Measurements from ENCODE around the gene CCDC57. TPM values are rescaled to one million over a fixed set of nuclear protein-coding genes. Genes with fewer than 3 reads are reported as not detected.

CCDC57 gene
- total RNA-seq, 3 donors from 2014 or later, result 48.9 to 64.6 (median 60.5) TPM

DNA sequence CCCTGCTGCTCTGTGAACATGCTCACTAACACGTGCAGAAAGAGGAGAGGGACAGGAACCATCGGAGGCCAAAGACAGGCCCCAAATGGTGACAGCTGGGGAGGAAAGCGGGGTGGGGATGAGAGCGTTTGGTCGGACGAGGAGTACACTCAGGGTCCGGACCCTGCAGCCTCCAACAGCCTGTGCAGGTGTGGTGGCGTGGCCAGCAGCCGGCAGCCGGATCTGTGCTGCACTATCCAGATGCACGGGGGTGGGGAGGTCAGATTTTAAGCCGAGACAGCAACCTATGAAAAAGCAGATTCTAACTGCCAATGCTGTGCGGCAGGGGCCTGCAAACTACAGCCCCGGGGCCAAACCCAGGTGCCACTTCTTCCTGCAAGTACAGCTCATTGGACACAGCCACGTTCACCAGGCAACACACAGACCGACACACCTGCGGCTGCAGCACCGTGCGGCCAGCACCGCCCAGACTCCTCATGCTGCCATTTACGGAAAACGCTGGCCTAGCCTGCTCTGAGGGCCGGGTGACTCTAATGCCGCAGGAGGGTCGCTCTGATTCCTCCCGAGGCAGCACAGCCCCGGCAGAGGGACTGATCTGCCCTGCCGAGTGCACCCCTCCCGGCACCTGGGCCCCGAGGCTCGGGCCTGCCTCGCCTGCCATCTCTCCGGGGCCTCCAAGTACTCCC lies 37.4 kb upstream of the CCDC57 start:
- Mint-ChIP-seq H3K4me1 (ENCODE audit: low read depth) (peaks cover 11% of the 10 kb centered on the region), H3K4me3 (no peak overlapping the region), H3K27me3 (ENCODE audit: low read depth) (no peaks in the 10 kb centered on the region), H3K9me3 (no peaks in the 10 kb centered on the region), H3K36me3 (ENCODE audit: insufficient read depth) (peaks cover 39% of the 10 kb centered on the region)
- no peak for DNase-seq
- ATAC-seq, result no peak

DNA sequence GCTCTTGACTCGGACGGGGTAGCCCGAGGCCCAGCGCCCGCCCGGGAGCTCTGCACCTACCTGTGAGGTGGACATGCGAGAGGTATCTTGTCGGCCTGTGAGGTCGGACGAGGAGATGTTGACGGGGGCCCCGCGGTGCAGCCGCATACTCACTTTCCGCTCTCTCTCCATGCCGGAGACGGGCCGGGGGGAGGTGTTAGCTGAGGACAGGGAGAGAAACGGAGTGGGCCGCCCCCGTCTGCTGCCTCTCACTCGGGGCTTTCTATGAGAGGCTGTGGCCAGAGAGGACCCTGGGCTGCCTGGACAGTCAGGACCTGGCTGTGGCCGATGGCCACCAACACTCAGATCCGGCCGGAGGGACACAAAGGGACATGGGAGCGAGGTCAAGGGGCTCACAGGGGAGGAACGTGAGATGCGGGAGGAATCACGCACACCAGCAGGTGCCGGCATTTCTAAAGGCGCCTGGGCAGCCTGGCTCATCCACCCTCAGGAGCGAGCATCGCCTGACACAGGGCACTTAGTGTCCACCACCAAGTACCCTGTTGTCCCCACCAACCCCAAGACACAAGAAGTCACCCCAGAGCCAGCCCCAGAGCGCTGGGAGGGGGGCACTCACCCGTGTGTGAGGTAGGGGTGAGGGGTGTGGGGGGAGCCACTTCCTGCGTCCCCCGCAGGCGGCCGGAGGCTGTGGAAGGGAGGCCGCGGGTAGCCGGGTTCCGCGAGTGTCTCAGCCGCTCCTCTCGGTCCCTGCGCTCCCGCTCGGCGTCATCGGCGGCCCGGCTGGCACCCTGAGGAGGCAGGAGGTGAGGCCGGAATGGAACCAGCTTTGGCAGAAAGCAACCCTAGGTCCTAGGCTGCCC lies 36.4 kb upstream of the CCDC57 start:
- Mint-ChIP-seq H3K4me1 (ENCODE audit: low read depth) (peaks cover 13% of the 10 kb centered on the region), H3K4me3 (no peak overlapping the region), H3K36me3 (ENCODE audit: insufficient read depth) (peaks cover 46% of the 10 kb centered on the region), H3K9me3 (no peaks in the 10 kb centered on the region), H3K27me3 (ENCODE audit: low read depth) (no peaks in the 10 kb centered on the region)
- ATAC-seq (no peak), DNase-seq (no peak)

DNA sequence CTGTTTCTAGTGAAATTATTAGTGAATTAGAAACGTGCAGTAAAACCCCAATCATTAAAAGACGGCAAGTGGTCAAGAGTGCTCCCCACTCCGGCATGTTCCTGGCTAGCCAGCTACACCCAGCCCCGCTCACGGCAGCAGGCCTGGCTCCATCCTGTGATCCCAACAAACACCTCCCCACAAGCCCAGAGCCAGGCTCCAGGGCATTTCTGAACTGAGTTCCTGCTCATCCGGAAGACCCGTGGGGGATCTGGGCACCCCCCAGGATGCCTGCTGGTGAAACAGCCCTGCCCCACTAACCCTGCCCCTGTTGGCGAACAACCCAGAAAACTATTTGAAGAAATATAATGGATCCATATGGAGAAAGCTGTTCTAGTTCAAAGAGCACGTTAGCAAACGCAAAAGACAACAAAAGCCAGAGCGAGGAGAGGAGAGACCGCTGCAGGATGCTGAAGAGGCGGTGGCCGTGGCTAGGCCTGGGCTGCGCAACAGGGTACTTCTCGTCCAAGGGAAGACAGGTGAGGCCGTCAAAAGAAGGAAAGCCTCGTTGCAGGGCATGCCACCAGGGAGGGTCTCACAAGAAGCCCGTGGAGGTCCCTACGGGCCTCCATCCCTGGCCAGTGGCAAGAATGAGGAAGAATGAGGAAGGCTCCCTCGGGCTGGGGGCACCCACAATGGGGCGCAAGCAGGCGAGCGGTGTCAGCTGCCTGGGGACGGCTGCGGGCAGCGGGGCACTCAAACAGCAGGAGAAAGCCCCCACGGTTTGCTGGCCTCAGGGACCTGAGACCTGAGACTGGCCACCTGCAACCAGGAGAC lies 35.4 kb upstream of the CCDC57 start:
- Mint-ChIP-seq H3K36me3 (ENCODE audit: insufficient read depth) (peaks cover 46% of the 10 kb centered on the region), H3K4me1 (ENCODE audit: low read depth) (peaks cover 13% of the 10 kb centered on the region), H3K27me3 (ENCODE audit: low read depth) (no peaks in the 10 kb centered on the region), H3K4me3 (no peak overlapping the region), H3K9me3 (no peaks in the 10 kb centered on the region)
- DNase-seq (no peak), ATAC-seq (no peak)

DNA sequence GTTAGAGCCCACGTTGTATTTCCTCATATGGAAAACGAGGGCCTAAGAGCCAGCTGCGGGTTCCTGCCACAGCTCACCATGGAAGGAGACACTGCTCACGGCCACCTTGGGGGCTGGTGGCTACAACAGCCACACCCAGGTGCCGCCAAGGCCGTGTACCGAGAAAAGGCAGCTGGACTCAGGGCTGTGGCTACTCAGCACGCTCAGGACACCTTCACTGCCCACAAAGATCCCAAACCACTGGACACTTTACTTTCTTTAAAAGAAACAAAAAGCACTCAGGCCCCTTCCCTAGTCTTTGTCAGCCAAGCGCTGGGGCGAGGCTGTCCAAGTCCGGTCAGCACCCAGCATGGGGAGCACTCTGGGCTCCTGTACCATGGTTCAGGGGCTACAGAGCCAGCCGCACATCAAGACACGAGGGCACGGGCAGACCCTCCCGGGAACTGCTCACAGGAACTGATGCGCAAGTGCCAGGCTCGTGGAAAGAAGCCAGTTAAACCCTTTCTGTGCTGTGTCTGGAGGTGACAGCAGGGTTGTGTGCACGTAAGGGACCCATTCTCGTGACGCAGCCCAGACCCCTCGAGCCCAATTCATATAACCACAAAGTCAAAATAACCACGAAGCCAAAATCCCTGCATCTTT lies 34.7 kb upstream of the CCDC57 start:
- DNase-seq (no peak), ATAC-seq (no peak)
- Mint-ChIP-seq H3K4me3 (no peak overlapping the region), H3K36me3 (ENCODE audit: insufficient read depth) (peaks cover 42% of the 10 kb centered on the region), H3K4me1 (ENCODE audit: low read depth) (peaks cover 18% of the 10 kb centered on the region), H3K27me3 (ENCODE audit: low read depth) (no peaks in the 10 kb centered on the region), H3K9me3 (no peaks in the 10 kb centered on the region)

DNA sequence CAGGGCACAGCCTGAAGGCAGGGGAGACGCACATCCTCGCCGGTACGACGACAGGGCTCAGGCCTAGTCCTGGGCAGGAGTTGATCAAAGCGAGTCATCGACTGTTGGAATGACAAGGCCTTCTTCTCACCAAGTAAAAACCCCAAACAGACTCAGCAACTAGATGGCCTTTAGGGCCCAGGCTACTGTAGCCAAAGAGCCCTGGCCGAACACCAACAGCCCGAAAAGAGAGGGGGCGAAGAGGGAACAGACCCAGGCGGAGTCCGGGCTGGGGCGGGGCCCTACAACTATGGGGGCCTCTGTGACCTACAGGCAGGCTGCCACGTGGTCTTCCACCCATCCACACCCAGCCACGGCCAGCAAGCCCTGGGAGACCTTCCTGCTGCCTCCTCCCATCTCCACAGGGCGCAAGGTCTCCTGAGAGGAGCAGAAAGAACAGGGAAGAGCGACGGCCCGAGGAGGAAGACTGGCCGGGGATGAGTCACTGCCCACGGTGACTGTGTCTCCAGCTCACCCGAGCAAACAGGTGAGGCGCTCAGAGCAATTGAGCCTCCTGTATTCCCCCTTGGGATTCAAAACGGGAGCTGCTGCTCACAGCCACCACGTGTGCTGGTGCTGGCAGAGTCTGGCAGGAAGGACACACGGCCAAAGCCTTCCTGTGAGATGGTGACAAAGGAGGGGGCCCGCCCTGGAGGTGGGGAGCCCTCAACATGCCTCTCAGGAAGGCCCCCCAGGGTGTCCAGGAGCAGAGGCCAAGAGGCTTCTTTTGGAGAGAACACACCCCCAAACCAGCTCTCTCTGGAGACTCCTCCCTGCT lies 33.9 kb upstream of the CCDC57 start:
- H3K4me1 Mint-ChIP-seq (ENCODE audit: low read depth), result peaks cover 20% of the 10 kb centered on the region

DNA sequence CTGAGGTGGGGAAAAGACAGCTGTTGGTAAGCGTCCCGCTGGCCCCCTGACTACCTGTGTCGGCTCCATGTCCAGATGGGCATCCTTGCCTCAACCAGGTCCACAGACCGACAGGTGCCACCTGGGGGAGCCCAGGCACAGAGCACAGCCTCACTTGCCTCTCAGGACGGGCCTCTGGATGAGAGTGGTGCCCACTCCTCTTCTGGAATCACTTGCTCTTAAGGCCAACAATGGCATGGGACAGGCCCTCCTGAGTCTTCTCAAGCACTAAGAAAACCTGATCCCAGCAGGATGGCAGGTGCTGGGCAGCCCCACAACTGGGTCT lies 33.4 kb upstream of the CCDC57 start:
- ATAC-seq (no peak), DNase-seq (no peak)
- no peaks in the 10 kb centered on the region for H3K27me3 Mint-ChIP-seq (ENCODE audit: low read depth)
- H3K4me1 Mint-ChIP-seq (ENCODE audit: low read depth), result peaks cover 26% of the 10 kb centered on the region
- H3K9me3 Mint-ChIP-seq, result no peaks in the 10 kb centered on the region
- H3K4me3 Mint-ChIP-seq, result no peak overlapping the region
- peaks cover 34% of the 10 kb centered on the region for H3K36me3 Mint-ChIP-seq (ENCODE audit: insufficient read depth)

More for the DNA sequence above, 33.9 kb upstream of the CCDC57 start:
- H3K9me3 Mint-ChIP-seq, result no peaks in the 10 kb centered on the region
- H3K36me3 Mint-ChIP-seq (ENCODE audit: insufficient read depth), result peaks cover 37% of the 10 kb centered on the region
- no peak for DNase-seq
- no peaks in the 10 kb centered on the region for H3K27me3 Mint-ChIP-seq (ENCODE audit: low read depth)
- ATAC-seq, result no peak
- no peak overlapping the region for H3K4me3 Mint-ChIP-seq

DNA sequence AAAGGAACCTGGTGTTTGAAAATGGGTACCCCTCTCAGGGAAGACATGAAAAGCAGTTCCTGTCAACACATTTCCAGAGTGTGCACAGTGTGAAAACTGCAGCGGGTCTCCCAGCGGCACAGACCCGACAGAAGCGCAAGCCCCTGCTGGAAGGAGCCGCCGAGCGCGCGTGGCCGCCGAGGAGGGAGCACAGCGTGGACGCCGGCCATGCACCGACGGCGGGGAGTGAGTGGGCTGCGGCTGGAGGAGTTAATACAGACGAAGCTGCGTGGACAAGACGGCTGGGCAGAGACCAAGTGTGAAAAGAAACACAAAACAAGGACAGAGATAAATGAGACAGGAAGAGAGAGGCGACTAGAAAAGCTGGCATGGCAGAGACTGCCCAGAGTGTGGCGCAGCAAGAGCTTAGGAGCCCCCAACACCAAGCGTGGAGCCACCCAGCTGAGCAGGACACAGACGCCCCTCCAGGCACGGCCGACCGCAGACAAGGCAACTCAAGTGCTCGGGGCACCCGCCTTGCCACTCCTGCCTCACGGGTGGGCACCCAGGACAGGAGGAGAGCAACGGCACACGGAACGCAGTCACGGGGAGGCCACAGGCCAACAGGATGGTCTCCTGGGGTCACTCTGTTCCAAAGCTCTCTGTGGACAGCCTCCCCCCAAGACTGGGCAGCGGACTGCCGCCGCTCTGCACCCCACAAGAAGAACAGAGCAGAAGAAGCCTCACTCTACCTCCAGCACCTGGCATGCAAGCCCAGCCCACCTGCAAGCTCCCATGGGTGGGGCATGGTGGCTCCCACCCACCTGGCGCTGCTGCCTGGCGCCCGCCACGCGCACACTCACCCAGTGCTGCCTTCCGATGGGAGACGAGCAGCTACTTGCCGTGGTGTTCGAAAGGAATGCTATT lies 32.7 kb upstream of the CCDC57 start:
- ATAC-seq (no peak), DNase-seq (no peak)
- H3K27me3 Mint-ChIP-seq (ENCODE audit: low read depth), result no peaks in the 10 kb centered on the region
- H3K9me3 Mint-ChIP-seq, result no peaks in the 10 kb centered on the region
- H3K36me3 Mint-ChIP-seq (ENCODE audit: insufficient read depth), result peaks cover 33% of the 10 kb centered on the region
- H3K4me3 Mint-ChIP-seq, result no peak overlapping the region
- H3K4me1 Mint-ChIP-seq (ENCODE audit: low read depth), result peaks cover 32% of the 10 kb centered on the region

DNA sequence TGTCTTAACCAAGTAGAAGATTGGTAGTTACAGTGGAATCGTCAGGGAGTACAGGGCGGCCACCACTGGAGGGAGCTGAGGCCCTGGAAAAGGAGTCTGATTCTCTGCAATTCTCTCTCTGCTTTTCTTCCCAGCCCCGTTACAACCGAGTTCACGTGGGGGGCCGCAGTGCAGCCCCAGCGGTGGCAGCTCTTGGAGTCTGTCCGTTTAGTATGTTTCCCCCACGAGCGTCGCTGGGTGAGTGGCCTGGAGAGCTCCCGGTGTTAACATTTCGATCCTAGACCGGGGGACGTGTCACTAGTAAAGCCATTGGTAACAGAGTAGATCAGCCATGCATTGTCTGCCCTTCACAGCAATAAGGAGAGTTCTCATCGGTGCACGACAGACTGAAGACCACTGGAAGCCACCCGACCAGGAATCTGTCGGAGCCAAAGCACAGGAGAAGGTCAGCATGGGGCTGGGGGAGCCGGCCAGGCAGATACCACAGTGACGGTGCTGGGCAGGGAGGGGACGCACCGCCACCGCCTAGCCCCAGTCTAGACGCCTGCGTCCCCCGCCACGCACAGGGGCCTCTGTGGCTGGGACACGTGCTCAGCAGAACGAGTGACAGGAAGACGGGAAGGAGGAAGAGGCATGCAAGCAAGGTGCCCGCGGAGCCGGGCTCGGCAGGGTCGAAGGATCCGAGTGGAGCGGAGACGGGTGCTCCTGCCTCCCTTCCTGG lies 31.9 kb upstream of the CCDC57 start:
- H3K36me3 Mint-ChIP-seq (ENCODE audit: insufficient read depth), result peaks cover 33% of the 10 kb centered on the region
- no peak for DNase-seq
- no peaks in the 10 kb centered on the region for H3K9me3 Mint-ChIP-seq
- H3K27me3 Mint-ChIP-seq (ENCODE audit: low read depth), result no peaks in the 10 kb centered on the region
- no peak overlapping the region for H3K4me3 Mint-ChIP-seq
- ATAC-seq, result no peak
- H3K4me1 Mint-ChIP-seq (ENCODE audit: low read depth), result peaks cover 39% of the 10 kb centered on the region

DNA sequence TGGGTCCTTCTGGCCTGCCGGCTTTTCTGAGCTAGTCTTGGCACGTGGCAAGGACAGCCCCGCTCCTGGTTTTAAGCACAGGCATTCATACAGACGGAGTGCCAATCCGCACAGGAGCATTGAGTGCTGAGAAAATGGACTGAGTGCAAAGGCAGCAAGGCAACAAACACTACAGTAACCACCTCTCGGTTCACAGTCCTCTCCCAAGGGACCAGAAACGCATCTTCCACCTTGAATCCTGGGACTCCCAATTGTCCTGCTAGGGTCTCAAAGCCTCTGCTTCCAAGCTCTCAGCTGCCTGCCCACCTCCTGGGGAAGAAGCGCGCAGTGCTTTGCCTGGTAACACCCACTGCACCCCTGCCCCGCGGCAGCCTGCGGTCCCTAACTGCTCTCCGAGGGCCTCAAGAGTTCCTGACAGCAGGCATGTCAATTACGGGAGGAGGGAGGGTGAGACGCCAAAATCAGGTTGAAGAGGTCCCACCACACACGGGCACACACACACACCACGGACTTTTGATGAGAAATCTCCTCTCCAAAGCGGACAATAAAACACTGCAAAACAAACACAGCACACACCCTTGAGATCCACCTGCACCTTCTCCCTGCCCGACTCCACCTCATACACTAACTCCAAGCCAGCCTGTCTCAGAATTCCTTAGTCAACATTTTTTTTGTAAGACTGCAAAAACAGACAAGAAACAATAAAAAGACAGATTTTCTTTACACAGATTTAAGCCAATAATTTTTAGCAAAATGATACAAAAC lies 31.2 kb upstream of the CCDC57 start:
- peaks cover 32% of the 10 kb centered on the region for H3K36me3 Mint-ChIP-seq (ENCODE audit: insufficient read depth)
- ATAC-seq (no peak), DNase-seq (no peak)
- H3K4me3 Mint-ChIP-seq, result no peak overlapping the region
- no peaks in the 10 kb centered on the region for H3K27me3 Mint-ChIP-seq (ENCODE audit: low read depth)
- no peaks in the 10 kb centered on the region for H3K9me3 Mint-ChIP-seq
- peaks cover 44% of the 10 kb centered on the region for H3K4me1 Mint-ChIP-seq (ENCODE audit: low read depth)

DNA sequence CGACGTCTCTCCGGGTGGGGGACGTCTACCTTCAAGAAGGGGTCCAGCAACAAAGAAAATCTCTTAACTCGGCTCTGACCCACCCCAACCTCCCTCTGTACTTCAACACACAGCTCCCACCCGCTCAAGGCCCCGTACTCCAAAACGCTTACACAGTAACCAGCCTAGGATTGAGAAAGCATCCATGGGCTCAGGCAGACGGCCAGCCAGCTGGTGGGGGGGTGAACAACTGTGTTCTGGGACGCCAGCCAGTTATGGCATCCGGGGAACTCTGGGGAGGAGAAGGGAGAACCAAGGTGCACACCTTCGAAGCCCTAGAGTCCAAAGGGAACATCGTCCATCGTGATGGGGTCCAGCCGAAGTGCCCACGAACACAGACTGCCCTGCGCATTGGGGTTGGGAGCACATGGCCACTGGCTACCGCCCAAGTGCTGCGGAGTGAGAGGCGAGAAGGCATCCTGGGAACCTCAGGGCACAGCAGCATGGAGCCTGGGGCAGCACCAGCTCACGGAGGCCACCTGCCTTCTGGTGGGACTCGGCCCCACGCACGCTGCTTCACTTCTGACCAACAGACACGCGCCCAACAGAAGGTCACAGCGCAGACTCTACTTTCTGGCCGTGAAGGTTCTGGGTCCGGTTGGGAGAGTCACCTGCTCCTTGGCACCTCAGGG lies 30.5 kb upstream of the CCDC57 start:
- Mint-ChIP-seq H3K36me3 (ENCODE audit: insufficient read depth) (peaks cover 26% of the 10 kb centered on the region), H3K4me3 (no peak overlapping the region), H3K27me3 (ENCODE audit: low read depth) (no peaks in the 10 kb centered on the region), H3K4me1 (ENCODE audit: low read depth) (peaks cover 50% of the 10 kb centered on the region), H3K9me3 (no peaks in the 10 kb centered on the region)
- DNase-seq, result no peak
- no peak for ATAC-seq

DNA sequence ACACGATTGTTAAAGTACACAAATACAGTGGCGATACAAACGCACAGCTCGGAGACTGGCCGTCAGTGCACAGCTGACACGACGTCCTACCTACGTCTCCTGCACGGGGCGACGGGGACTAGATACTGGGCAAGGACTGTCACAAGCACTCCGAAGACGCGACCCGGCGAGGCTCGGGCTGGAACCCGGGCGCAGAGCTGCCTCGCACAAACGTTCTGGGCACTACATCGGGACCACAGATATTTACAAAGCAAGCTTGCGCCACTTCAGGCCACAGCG lies 30.0 kb upstream of the CCDC57 start:
- Mint-ChIP-seq H3K4me3 (no peak overlapping the region), H3K9me3 (no peaks in the 10 kb centered on the region), H3K27me3 (ENCODE audit: low read depth) (no peaks in the 10 kb centered on the region), H3K4me1 (ENCODE audit: low read depth) (peaks cover 50% of the 10 kb centered on the region), H3K36me3 (ENCODE audit: insufficient read depth) (peaks cover 22% of the 10 kb centered on the region)
- ATAC-seq (no peak), DNase-seq (no peak)
